GM18861 (cell line): ENCODE data around the gene MGAT3.

ENCODE experiments used
- ATAC-seq: cut with Tn5 transposase; IDR thresholded peaks from one replicate; pipeline ENCODE4 v1.9.1; 2021; ENCODE audit not compliant: unreplicated experiment

Gene MGAT3

DNA sequence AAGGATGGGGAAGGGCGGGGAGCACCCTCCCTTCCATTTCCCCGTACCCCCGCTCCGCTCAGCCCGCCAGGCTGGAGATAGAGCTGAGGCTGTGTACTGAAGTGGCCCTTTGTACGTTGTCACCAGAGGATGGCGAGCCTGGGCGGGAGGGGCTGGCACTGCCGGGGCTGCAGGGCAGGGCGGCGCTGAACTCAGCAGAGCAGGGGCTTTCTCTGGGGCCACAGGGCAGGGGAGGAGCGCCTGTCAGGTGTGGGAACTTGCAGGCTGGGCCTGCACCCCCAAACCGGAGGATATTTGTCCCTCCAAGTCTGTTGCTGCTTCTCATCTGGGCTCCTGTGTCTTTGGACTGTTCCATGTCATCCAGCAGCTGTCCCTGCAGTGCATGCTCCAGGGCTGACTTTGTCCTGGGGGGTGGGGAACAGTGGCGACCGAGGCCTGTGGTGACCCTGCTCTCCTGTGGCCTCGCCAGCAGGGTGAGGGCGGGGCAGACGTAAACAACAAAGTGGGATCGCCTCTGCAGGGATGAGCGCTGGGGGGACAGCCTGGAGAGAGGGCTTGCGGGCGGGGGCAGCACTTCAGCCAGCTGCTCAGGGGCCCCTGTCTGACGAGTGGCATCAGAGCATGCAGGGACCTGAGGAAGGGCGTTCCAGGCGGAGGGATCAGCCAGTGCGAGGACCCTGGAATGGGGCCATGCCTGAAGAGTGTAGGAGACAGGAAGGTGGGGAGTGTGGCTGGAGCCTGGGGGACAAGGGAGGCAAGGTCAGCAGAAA lies 13.1 kb downstream of the MGAT3 start:
- no peak for ATAC-seq

DNA sequence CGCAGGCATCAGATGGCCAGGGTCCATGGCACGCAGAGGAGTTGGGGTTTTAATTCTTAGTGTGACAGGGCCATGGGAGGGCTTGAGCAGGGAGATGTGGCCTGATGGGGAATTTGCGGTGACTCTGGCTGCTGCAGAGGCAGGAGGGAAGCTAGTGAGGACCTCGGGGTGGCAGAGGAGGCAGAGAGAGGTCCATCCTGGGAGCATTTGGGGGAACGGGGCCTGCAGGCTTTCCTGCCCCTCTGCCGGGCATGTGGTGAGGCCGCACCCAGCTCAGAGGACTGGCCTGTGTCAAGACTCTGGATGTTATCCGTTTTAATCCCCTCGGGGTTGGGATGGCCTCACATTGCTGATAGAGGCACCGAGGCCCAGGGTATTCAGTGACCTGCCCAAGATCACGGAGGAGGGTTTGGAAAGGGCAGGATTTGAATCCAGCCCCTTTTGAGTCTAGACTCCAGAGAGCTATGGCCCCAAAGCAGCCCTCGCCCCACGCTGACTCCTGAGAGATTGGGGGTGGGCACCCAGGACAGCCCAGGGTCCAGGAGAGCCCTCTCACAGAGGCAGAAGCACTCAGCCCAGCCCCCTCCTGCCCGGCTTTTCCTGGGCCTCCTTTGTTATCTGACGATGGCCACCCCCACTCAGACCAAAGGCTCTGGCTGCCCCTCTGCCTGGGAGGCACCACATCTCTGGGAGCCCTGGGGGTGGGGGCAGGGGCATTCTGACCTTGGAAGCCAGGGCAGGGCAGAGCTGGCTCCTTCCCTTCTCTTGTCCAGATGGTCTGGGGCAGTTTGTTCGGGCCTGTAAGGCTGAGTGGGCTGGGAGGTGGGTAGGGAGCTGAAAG lies 13.9 kb downstream of the MGAT3 start:
- no peak for ATAC-seq

DNA sequence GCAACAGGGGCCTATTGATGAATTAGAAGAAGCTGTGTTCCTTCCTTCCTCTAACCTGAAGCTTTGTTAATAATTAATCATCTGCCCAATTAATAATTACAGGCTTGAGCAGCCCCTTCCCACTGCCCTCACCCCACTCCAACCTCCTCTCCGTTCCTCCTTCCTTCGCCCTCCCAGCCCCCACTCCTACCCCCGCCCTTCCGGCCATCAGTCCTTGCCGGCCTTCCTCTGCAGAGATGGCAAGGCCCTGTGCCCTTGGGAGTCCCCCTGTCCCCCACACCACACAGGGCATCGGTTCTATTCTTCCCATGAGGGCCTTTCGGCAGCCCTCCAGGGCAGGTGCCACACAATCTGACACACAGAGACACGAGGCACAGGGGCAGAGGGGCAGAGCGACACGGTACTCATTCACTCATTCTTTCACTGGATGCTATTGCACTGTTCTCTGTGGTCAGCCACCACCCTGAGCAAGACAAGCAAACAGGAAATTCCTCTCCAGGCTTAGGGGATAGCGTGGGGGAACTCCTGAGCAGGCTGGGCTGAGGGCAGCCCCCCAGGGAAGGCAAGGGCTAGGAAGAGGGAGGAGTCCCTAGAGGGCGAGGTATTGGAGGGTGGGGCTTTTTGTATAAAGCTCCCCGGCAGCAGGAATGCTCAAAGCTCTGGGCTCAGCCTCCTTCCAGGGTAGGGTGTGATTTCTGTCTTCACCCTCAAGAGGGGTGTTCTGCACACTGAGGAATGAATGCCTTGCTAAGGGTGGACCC lies 14.7 kb downstream of the MGAT3 start:
- ATAC-seq: peak; percentile 49

DNA sequence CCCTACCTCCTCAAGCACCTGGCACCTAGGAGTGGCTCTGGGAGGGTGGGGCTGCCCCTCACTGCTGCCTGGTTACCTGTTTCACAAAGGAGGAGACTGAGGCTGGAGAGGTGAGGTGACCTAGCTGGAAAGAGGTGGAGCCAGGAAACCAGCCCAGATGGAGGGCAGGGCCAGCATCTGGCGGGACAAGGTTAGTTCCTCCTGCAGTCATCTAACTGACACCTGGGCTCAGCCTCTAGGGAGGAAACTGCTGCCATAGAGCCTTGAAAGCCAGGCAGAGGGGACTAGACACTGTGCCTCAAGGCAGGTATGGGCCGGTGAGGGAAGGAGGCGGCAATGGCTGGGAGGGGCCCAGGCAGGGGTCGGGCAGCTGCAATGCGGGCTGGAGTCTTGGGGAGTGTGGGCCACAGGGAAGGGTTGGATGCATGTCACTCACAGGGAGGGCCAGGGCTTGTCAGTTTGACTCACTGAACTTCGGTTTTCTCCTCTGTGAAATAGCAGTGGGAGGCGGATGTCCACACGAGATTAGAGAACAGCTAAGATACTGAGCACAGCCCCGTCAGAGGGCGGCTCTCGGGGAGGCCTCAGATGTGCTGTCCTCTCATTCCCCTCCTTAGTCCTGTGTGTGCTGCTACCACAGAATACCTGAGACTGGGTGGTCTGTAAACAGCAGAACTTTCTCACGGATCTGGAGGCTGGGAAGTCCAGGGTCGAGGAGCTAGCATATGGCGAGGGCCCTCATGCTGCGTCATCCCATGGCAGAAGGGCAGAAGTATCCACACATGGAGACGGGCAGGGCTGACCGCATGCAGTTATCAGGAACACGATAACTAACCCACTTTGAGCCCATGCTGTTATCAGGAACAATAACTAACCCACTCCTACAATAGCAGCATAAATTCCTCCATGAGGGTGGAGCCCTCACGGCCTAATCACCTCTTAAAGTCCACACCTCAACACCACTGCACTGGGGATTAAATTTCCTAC lies 16.1 kb downstream of the MGAT3 start:
- no peak for ATAC-seq

DNA sequence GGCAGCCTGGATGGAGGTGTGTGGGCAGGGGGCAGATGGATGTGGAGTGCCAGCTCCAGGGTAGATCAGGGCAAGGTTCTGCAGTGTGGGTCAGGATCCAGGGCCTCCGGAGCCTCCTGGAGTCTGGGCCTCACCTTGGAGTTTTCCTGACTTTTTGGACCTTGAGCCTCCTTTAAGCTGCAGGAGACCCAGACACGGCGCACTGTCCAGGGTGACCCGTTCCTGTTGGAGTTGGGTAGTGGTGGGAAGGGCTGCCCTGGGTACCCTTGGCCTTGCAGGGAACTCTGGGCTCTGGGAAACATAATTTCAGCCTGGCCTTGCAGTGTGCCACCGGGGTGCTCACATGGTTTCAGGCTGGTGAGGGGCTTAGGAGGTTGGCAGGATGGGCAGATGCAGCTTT lies 17.0 kb downstream of the MGAT3 start:
- ATAC-seq: no peak

DNA sequence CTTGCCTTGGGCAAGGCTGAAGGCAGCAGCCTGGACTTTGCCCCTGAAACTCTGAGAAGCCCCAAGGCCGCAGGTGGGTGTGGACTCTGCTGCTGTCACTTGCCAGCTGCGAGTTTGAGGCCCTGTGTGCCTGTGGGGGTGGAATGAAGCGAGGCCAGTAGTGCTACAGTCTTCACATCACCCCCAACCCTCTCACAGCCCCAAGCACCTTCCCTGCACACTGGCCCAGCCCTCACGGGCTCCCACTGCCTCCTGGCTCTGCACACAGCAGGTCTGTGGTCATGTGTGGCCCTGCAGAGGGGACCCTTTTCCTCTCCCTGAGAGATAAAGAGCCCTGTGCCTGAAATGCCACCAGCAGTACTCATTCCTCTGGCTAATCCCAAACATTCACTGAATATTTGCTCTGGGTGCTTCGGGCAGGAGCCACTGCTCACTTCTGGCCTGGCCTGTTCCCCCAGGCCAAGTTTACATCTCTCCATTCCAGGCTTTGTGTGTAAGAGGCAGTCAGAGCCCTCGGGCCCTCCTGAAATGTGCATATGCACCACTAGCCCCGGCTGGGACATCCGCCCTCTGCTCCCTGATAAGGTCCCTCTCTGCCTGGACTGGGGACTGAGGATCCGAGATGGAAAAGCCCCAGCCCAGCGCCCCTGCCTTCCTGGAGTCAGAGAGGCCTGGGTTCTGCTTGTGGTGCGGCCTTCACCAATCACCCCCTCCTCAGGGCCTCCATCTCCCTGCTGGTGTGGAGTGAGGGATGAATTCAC lies 17.7 kb downstream of the MGAT3 start:
- no peak for ATAC-seq

DNA sequence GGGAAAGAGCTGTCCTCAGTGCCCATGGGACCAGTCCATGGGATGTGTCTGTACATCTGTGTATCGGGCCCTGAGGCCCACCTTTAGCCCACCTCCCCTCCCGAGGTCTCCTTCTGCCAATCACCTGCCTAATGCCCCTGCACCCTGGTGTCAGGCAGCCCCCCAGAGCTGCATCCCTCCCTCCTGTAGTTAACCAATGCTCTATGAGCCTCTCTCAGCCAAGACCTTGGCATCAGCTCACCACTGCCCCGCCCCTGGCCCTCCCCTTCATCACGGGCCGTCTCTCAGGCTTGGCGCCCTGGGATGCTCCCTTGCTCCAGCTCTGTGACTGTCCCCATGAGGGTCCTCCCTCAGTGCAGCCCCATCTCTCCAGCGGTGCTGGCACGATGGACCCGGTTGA lies 18.5 kb downstream of the MGAT3 start:
- ATAC-seq: no peak

DNA sequence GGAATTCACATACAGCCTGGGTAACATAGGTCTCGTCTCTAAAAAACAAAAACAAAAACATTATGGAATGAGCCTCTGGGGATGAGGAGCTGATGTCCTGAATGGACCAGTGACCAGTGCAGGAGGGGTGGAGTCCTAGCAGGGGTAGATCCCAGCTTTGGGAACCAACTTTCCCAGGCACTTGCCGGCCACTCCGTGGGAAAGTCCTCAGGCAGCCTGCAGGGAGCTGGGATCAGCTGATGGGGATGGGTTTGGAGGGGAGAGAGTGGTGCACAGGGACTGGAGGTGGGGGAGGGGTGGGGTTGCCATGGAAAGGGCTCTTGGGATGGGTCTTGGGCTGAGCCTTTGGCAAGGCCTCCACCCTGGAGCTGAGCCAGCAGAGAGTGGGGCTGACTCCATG lies 19.1 kb downstream of the MGAT3 start:
- no peak for ATAC-seq

DNA sequence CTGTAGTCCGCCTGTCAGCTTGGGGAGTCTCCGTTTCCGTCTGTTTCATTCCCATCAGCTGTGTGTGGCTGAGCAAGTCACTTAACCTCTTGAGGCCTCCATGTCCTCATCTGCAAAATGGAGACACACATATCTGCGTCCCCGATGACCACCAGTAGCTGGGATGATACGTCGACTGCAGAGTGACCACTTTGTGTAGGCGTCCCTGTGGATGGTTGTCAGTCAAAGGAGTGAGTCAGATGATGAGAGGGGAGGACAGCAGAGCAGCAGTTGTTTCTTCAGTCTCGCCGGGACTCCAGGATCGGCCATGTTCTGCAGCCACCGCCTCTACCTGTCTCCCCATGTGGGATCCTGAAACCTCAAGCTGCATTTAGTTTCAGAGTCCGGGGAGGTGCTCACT lies 19.9 kb downstream of the MGAT3 start:
- ATAC-seq: no peak

DNA sequence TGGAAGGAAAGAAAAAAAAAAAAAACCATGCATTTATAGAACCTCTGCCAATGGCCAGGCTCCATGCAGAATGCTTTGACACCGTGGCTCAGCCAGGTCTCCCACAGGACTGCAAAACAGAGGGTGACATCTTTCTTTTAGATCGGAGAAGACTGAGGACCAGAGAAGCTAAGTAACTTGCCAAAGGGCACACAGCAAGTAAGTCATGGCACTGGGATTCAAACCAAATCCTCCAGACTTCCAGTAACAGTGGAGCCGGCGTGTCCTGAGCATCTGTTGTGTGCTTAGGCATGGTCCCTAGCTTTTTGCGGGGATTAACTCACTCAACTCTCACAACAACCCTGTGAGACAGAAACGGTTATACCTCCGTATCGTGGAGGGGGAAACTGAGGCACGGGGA lies 20.7 kb downstream of the MGAT3 start:
- ATAC-seq: no peak

DNA sequence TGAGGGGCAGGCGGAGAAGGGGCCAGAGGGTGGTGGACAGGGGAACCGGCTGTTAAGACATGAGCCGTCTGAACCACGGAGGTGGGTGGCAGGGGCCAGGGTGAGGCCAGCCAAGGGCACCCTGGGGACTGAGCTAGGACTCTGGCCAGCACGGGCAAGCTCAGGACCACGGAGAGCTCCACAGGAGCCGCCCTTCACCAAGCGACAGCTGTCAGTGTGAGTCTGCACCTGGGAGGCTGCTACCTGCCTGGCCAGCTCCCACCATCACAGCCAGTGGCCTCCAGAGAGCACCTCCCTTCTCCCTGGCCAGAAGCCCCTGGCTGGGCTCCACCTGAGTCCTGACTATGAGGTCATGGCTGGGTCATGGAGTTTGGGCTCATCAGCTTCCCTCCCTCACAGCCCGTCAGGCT lies 21.6 kb downstream of the MGAT3 start:
- no peak for ATAC-seq

DNA sequence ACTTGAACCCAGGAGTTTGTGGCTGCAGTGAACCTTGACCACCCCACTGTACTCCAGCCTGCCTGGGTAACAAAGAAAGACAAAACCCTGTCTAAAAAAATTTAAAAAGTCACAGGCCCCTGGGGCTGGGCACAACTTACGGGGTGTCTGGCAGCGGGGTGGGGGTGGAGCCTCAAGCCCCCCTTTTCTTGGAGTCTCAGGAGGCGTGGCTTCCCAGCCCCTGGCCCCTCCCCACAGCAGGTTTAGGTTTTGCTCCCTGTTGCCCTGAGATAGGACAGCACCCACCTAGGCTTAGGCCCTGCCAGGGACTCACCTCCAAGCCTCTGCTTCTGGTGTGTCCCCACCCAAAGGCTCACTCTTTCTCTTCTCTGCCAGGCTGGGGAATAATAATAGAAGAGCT lies 22.4 kb downstream of the MGAT3 start:
- ATAC-seq: no peak

DNA sequence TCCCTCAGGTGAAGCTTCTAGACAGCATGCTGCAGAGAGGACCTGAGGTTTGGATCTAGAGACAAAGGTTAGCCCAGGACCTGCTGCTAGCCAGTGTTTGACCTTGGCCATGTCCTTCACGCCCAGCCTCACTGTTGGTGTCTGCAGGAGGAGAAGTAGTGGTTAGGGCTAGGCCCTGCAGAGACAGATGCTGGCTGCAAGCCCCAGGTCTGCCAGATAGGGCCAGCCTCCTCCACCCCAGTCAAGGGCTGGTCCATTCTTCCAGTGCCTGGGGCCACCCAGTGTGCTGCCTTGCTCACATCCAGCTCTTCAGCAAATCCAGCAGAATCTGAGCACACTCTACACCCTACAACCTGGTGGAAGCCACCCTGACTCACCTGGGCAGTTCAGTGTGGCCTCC lies 23.7 kb downstream of the MGAT3 start:
- no peak for ATAC-seq

DNA sequence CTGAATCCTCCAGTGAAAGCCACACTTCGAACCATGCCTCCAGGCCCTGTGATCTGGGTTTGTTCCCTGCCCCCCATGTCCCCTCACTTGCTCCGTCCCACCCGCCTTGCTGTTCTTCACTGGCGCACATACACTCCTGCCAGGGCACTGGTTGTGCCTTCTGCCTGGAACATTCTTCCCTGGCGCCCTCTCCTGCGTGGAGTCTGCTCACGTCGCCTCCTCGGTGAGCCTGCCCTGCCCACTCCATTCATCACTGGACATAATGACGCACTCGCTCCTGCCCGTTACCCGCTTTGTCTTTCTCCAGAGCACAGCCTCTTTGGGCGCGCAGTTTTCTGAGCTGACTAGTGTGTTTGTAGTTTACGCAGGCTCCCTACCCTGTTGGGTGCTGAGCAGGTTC lies 24.2 kb downstream of the MGAT3 start:
- ATAC-seq: no peak

DNA sequence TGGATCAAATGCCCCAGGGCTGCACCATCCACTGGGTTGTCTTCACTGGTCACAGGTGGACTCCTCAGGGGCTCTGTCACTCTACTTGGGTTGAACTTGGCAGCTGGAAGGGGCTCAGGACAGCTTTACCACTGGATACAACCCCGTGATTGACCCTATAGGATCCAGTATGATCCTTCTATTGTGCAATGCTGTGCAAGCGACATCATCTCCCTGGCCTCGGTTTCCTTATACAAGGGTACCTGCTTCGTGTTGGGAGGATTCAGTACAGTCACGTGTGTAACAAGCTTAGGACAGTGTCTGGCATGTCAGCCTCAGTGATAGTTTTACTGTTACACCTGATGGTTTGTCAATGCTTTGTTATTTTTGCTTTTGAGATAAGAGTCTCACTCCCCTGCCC lies 24.8 kb downstream of the MGAT3 start:
- ATAC-seq: no peak

DNA sequence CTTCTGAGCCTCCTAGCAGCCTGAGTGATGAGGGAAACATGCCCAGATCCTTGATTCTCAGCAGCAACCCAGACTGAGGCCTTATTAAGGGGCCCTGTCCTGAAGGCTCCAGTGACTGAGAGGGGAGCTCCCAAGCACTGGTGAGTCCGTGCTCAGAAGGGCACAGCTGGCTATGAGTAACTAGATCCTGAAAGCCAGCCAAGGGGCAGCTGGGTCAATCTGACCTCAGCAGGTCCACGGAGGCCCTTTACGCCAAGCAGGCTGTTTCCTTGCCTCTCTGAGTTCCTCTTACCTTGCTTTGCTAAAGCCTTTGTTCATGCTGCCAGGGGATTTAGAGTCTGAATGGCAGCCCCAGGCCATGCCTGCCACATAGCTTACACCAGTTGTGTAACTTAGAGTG lies 26.0 kb downstream of the MGAT3 start:
- ATAC-seq: no peak

DNA sequence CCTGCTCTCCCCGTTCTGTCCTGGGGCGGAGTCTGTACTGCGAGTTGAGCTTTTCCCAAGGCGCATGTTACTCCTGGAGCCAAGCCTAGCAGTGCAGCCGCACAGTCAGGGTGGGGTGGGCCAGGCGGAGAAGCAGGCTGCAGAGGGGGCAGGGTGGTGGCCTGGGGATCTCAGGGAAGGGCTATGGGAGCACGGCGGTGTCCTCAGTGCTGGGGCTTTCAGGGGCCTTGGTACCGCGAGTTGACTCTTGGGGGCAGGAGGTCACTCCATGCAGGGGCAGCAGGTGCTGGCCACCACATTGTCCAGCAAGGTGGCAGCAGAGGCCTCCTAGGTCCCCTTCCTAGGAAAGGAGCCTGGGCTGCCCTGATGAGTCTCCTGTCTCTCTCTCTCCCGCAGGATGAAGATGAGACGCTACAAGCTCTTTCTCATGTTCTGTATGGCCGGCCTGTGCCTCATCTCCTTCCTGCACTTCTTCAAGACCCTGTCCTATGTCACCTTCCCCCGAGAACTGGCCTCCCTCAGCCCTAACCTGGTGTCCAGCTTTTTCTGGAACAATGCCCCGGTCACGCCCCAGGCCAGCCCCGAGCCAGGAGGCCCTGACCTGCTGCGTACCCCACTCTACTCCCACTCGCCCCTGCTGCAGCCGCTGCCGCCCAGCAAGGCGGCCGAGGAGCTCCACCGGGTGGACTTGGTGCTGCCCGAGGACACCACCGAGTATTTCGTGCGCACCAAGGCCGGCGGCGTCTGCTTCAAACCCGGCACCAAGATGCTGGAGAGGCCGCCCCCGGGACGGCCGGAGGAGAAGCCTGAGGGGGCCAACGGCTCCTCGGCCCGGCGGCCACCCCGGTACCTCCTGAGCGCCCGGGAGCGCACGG lies 30.4 kb downstream of the MGAT3 start:
- ATAC-seq: no peak

DNA sequence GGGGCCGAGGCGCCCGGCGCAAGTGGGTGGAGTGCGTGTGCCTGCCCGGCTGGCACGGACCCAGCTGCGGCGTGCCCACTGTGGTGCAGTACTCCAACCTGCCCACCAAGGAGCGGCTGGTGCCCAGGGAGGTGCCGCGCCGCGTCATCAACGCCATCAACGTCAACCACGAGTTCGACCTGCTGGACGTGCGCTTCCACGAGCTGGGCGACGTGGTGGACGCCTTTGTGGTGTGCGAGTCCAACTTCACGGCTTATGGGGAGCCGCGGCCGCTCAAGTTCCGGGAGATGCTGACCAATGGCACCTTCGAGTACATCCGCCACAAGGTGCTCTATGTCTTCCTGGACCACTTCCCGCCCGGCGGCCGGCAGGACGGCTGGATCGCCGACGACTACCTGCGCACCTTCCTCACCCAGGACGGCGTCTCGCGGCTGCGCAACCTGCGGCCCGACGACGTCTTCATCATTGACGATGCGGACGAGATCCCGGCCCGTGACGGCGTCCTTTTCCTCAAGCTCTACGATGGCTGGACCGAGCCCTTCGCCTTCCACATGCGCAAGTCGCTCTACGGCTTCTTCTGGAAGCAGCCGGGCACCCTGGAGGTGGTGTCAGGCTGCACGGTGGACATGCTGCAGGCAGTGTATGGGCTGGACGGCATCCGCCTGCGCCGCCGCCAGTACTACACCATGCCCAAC lies 31.2 kb downstream of the MGAT3 start:
- ATAC-seq: no peak
